ENCODE measurements around the gene CDKAL1.

CDKAL1 gene

DNA sequence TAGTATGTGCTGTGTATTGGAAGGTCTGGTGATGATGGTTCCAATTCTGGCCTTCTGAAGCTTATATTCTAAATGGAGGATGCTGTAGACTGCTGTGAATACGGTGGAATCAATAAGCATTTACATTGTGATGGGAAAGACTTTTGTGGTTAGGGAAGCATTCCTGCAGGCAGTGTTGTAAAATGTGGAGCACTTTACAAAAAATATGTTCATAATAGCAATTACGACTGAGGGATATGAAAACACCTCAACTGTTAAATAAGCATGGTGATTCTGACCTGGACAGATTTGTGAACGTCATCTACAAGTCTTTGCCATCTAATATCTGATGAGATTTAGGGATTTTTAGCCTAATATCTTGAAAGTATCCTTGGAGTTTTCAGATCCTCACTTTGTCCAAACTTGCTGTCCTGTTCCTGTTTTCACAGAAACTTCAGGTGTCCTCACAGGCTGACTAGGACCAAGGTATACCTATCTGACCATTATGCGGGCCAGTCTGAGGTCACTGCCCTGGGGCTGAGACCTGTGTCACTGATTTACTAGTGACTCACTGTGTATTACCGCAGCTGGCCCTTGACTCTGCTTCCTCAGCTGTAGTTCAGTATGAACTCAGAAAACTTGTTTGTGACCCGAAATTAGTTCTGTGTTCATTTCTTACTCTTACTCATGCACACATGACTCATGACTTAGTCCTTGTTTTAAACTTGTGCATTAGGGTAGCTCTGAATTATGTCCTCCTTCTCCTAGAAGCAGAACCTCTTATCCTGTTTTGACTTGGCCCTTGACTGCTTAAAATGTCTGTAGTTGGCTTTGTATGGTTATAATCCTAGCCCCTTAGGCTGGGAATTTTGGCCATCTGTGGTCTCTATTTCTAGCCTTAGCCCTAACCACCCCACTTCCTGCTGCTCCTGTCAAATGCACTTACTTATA lies 343.0 kb downstream of the CDKAL1 start:
- peak in 1 of 2 donors; percentile 14 for DNase-seq (ENCODE audit: low read depth in 2 of 2)

DNA sequence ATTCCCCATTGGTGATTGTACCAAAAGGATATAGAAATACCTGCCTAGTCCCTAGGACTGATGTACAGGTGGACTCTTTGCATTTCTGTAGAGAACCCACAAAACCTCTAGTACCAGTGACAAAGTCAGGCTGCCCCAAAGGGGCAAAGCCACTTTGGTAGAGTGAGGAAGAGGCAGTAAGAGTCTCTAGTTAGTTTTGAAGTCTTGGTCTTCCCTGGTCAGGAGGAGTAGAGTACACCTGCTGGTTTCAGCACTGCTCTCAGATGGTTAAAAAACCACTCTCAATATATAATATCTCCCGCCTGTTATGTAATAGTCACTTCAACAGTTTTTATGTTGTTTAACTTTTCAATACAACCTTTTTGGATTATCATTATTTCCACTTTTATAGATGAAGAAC lies 344.9 kb downstream of the CDKAL1 start:
- no peak for DNase-seq (ENCODE audit: low read depth in 2 of 2)

DNA sequence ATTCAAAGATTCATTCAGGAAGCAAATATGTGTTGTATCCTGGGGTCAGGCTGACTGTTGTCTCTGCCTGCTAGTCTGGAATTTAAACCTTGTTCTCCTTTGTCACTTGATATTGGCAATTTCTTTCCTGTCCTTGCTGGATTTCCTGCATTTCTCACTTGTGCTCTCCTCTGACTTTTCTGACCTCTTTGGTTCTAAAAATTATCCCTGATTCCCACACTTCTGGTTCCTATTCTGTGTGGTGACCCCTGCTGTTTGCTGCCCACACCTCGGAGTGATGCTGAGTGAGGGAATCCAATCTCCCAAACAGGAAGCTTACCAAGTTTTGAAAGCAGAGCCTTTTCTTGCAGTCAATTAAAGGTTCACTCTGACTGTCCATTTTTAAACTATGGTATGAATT lies 345.3 kb downstream of the CDKAL1 start:
- DNase-seq (ENCODE audit: low read depth in 2 of 2) = no peak

DNA sequence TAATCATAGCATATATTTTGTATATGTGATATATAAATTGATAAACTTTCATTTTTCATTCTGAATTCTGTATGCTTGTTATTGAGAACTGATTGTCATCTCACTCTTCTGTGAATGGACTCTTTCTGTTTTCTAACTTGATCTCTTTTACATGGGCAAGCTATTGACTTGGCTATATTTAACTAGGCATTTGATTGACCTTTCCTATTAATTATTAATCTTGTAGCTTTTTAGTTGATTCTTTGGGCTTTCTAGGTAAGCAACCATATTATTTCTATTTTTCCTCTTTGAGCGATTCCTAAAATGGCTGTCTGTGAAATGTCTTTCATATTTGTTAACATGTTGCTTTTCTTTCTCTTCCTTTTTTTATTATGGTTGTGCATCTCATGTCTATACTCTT lies 347.1 kb downstream of the CDKAL1 start:
- no peak for DNase-seq (ENCODE audit: low read depth in 2 of 2)

DNA sequence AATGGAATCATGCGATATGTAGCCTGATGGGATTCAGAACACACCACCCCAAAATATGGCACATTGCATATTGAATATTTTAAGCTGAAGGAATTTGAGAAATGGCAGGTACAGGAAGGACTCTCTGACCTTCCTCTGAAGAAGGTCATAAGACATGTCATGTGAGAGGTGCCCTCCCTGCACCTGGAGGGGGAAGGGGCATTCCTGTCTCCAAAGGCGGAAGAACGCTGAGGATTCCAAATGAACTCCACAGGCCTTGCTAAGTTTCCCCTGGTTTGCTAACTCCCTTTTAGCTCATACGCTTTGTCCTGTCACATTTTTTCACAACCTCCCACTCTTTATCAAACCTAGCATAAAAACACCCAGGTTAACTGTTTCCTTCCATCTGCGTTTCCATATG lies 347.8 kb downstream of the CDKAL1 start:
- no peak for DNase-seq (ENCODE audit: low read depth in 2 of 2)

DNA sequence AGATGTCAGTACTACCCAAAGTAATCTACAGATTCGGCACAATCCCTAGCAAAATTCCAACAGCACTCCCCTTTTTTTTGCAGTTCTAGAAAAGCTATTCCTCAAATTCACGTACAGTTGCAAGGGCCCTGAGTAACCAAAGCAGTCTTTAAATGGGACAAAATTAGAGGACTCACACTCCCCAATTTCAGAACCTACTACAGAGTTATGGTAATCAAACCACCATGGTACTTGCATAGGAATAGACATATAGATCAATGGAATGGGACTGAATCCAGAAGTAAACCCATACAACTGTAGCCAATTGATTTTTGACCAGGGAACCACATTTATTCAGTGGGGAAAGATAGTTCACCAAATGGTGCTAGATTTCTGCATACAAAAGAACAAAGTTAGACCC lies 350.8 kb downstream of the CDKAL1 start:
- no peak for DNase-seq (ENCODE audit: low read depth in 2 of 2)

DNA sequence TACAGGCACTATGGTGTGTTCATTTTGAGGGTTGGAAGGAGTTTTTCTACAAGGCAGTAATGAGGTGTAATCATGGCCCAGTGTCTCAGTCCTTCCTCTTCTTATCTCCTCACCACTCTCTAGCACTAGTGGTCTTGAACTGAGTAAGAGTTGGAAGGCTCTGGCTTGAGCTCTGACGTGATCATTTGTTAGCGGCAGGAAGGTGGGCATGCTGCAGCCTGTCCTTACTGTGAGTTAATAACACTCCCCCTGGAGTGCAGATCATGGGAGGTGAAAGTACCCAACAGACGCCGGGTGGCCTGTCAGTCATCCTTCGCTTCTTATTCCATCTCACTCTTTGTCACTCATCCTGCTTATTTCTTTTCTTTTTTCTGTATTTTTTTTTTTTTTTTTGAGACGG lies 356.9 kb downstream of the CDKAL1 start:
- DNase-seq (ENCODE audit: low read depth in 2 of 2) = no peak

DNA sequence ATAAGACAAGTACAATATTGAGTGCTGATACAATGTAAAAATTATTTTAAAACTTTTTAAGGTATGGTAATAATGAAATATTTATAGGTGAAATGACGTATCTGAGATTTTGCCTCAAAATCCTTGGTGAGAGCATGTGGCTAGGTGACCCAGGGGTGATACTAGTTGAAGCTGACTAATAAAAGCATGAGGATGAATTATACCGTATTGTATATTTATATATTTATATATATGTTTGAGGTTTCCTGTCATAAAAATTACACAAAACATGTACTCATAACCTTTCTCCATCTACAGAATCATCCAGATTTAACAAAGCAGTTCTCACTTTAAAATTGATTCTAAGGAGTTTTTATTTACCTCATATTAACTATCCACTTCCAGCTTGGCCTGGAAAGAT lies 358.1 kb downstream of the CDKAL1 start:
- DNase-seq (ENCODE audit: low read depth in 2 of 2) = no peak

DNA sequence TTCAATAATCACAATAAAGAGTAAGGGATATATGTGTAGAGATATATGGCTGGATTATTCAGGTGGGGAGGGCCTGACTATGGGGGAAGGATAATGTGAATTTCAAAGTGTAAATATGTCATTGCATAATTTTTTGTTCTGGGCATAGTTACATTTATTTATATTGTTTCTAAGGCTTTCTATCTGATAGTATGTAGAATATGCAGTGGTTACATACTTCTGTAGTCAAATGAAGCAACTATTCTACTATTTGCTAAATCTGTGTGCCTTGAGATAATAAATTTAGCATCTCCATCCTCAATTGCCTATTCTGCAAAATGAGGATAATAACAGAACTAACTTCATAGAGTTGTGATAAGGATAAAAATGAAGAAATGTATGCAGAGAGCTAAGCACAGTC lies 359.2 kb downstream of the CDKAL1 start:
- DNase-seq (ENCODE audit: low read depth in 2 of 2) = no peak

DNA sequence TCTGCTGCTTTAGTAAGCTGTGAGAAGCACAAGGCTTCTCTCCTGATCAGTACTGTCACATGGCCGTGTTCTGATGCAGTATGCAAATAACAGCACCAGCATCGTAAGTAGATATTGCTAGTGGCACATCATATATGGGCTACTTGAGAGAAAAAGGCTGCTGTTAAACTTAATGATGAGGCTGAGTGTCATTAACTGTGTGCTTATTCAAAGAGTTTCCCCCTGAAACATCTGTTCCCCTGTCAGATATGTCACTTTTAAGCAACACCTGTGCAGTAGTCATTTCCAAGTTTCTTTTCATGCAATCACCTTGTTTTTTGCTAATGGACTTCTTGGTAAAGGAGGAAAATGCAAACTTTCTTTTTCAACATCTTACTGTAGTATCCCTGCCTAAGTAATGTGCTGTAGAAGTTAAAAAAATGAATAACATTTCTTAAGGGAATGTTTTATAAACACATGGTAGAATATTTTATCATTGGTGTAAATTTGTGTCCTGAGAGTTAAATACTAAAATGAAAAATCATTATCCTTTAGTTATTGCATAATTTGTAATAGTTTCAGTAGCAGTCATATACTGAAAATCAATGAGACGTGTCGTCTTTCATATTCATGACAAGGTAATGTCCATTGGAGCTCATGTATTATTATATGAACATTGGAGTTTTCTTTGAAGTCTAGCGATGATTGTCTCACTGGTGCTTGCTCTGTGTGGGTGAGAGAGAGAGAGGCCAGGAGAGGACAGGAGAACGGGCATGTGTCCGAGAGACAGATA lies 366.3 kb downstream of the CDKAL1 start:
- no peak for DNase-seq (ENCODE audit: low read depth in 2 of 2)

DNA sequence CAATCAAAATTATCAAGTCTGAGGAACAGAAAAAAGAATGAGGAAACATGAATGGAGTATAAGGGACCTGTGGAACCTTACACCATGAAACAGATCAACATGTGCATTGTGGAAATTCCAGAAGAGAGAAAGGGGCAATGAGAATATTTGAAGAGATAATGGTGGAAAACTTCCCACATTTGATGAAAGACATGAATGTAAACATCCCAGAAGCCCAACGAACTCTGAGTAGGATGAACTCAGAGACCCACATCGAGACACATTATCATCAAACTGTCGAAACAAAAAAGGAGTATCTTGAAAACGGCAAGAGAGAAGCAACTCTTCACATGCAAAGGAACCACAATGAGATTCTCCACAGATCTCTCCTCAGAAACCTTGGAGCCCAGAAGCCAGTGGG lies 371.1 kb downstream of the CDKAL1 start:
- DNase-seq (ENCODE audit: low read depth in 2 of 2) = no peak

DNA sequence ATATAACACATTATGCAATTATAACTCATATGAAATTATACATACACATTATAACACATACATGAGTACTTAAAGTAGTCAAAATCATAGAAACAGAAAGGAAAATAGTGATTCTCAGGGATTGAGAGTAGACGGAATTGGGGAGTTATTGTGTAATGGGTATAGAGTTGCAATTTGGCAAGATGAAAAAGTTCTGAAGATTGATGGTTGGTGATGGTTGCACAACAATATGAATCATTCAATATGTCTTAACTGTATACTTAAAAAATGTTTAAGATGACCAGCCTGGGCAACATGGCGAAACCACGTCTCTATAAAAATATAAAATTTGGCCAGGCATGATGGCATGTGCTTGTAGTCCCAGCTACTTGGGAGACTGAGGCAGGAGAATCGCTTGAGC lies 372.7 kb downstream of the CDKAL1 start:
- DNase-seq (ENCODE audit: low read depth in 2 of 2) = no peak

DNA sequence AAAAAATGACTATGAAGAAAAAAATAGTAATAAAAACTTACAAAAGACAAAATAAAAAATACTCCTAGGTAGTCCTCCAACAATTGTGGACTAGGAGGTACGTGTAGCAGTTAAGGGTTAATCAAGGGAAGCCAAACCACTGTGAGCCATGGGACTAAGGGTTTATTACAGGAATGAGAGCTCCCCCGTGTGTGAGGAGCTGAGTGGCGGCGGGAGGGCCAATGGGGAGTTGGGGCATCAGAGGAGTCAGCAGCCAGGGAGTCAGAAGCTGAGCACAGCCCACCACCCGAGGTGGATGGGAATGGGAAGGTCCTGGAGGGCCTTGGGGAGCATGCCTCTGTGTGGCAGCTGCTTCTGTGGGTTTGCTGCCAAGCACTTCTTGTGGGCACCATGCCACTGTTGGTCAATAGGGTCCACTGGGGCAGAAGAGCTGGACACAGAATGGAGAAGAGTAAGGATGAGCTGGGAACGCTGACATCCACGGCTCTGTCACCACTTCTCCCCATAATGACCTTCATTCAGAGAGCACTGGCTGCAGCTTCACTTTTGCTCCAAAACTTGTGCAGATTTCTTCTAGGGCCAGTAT lies 373.3 kb downstream of the CDKAL1 start:
- no peak for DNase-seq (ENCODE audit: low read depth in 2 of 2)

DNA sequence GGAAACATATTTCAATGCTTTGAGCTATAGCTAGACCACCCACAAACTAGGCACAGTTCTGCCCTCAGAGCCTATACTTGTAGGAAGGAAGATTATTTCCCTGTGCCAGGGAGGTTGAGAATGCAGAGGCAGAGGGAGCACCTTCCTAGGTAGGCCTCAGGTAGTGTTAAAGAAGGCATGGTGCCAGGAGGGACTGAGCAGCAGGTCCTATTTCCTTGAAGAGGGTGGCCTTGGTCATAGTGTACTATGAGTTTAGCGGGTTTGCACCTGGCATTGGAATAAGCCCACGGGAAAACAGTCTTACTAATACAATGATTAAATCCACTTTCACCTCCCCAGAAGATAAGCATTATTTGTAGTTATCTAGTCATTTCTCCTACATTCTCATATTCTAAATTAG lies 375.4 kb downstream of the CDKAL1 start:
- DNase-seq (ENCODE audit: low read depth in 2 of 2) = no peak

DNA sequence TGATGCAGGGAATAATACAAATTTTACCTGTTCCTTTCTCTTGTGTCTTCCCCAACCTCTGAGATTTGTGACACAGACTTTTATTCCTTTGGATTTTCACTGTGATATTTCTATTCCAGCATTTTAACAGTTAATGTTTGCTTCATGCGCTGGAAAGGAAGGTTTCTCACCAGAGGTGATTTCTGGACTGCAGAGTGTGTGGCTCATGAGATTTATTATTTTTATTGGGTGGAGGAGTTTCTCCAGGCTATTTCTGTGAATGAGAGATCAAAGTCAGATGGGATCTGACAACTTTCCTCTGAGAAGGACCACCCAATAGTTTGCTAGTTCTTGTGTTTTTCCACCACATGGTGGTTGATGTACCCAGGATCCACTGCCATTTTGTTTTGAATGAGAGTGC lies 377.5 kb downstream of the CDKAL1 start:
- DNase-seq (ENCODE audit: low read depth in 2 of 2) = no peak

DNA sequence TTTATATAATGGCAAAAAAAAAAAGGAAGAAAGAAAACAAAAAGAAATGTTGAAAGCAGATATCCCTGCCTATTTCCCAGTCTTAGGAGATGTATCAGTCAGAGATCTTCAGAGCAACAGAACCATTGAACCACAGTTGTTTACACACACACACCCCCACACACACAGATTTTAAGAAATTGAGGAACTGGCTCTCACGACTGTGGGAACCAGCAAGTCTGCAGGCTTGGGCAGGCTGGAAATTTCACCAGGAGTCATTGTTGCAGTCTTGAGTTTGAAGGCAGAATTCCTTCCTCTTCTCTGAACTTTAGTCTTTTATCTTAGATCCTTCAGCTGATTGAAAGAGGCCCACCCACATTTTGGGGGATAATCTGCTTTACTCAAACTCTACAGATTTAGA lies 380.9 kb downstream of the CDKAL1 start:
- DNase-seq (ENCODE audit: low read depth in 2 of 2) = no peak

DNA sequence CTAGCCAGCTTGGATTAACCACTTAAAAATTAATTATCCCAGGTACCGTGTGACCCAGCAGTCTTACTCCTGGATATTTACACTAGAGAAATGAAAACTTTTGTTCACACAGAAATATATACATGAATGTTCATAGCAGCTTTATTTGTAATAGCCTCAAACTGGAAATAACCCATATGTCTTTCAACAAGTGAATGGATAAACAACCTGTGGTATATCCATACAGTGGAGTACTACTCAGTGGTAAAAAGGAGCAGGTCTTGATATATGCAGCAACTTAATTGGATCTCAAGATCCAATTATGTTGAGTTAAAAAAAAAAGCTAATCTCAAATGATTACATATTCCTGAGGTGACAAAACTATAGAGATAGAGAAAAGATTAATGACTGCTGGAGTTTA lies 381.4 kb downstream of the CDKAL1 start:
- no peak for DNase-seq (ENCODE audit: low read depth in 2 of 2)

DNA sequence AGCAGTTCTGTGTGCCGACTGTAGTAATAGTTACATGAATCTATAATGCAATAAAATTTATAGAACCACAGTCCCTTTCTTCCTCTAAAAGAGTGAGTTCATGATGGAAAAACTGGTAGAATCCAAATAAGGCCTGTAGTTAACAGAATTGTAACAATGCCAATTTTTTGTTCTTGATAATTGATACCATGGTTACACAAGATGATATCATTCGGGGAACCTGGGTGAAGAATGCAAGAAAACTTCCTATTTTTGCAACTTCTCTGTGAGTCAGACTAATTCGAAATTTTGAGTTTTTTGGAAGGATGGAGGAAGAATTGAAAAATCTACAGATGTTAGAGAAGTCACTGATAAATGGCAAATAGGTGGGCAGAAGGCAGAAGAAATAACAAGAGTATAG lies 381.8 kb downstream of the CDKAL1 start:
- no peak for DNase-seq (ENCODE audit: low read depth in 2 of 2)

DNA sequence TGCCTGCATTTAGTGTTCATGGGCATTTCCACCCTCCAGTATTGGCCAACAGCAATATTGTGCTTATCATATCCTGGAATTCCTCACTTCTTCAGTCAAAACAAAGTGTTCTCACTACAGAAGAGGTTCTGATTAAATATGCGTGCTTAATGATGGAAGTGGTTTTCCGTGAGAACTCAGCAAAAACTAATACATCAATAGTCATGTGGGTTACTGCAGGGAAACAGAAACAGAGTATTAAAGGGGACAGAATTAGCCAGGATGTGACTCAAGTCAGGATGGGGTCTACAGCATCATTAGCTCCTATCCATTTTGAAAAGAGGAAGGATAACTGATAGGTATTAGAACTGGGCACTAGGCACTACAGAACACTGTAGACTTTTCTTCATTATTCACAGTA lies 384.6 kb downstream of the CDKAL1 start:
- no peak for DNase-seq (ENCODE audit: low read depth in 2 of 2)

DNA sequence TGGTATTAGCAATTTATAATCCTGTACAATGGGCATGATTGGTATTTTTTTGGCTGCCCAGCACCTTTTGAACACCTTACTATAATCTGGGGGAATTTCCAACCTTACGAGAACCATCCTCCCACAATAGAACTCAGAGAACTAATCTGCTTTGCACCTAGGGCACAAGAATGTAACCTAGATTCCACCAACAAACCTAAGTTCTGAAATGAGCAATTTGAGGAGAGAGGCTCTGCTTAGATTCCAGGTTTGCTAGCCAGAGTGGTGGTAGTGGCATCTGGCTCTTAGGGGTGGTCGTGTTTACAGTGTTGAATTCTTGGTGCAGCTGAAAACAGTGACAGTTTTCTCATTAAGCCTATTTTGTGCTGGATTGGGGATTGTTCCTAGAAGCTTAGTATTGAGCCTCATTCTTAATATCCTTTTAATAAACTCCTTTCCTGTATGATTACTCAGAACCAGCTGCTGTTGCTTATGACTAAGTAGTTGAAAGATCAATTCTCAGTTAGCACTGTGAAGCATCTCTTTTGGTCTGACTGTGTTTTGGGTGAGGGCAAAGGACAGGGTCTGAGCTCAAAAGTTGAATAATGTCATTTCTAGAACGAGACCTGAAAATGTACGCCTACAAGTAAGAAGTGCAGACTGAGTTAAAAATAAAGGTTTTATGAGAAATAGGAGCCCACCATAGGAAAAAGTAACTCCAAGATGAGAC lies 385.6 kb downstream of the CDKAL1 start:
- DNase-seq (ENCODE audit: low read depth in 2 of 2) = peak in 1 of 2 donors; percentile 7

DNA sequence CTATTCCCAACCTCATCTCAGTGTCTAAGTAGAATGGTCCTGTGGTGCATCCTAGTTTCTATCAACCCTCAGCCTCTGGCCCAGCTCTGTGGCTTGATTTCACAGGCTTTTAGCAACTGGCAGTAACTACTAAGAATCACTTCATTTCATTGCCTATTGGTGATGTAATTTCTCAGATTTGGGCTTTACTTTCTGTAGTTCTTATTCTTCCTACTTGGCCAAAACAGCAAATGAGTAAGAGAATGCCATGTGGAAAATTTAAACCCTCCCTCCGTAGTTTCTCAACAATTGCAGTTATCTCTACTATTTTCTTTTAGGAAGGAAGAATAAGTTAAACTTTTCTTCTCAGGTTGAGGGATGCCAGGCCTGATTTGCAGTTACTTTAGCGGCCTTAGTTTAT lies 387.3 kb downstream of the CDKAL1 start:
- DNase-seq (ENCODE audit: low read depth in 2 of 2) = no peak

DNA sequence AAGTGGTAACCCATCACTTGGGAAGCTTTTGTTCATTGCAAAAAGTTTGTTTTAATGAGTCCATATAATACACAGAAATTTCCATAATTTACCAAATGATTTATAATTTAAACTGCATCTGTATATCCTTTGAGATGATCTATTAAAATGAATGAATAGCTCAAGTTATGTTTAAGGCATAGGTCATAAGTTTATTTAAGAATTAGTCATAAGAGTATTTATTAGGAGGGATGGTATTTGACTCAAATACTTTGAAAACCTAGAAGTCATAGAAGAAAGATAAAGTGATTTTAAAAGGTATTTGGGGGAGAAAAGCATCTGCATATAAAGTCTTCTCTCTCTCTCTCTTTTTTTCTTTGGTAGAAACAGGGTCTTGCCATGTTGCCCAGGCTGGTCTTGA lies 388.5 kb downstream of the CDKAL1 start:
- no peak for DNase-seq (ENCODE audit: low read depth in 2 of 2)

Measured in stimulated activated CD4-positive, alpha-beta T cell treated with anti-CD3 and anti-CD28 coated beads, Interleukin-4, amount 100 ng/mL, for 48 hours (primary cell).